ENCODE data around the gene NARS2. TPM values are rescaled to one million over a fixed set of nuclear protein-coding genes. Genes with fewer than 3 reads are reported as not detected.

NARS2 gene
- total RNA-seq, 1 donor from 2014 or later = 16.5 TPM

- Mint-ChIP-seq H3K27me3 (peaks cover 8% of the 10 kb centered on the region), H3K4me1 (no peaks in the 10 kb centered on the region), H3K9me3 (peaks cover 21% of the 10 kb centered on the region), H3K36me3 (ENCODE audit: low read depth) (peaks cover 5% of the 10 kb centered on the region), H3K4me3 (no peak overlapping the region), H3K27ac (no peak overlapping the region)
- intact Hi-C loops (cut with micrococcal nuclease) = no loop called here
- no peak for ATAC-seq (ENCODE audit: low read depth)
- no peak for DNase-seq
- CTCF ChIA-PET = no interaction called here
- TF ChIP-seq, protein P1, sequence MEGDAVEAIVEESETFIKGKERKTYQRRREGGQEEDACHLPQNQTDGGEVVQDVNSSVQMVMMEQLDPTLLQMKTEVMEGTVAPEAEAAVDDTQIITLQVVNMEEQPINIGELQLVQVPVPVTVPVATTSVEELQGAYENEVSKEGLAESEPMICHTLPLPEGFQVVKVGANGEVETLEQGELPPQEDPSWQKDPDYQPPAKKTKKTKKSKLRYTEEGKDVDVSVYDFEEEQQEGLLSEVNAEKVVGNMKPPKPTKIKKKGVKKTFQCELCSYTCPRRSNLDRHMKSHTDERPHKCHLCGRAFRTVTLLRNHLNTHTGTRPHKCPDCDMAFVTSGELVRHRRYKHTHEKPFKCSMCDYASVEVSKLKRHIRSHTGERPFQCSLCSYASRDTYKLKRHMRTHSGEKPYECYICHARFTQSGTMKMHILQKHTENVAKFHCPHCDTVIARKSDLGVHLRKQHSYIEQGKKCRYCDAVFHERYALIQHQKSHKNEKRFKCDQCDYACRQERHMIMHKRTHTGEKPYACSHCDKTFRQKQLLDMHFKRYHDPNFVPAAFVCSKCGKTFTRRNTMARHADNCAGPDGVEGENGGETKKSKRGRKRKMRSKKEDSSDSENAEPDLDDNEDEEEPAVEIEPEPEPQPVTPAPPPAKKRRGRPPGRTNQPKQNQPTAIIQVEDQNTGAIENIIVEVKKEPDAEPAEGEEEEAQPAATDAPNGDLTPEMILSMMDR (IDR thresholded peaks at IDR 0.05) = no peak
- POLR2A ChIA-PET = no interaction called here
Measured at GRCh38 chr11:78587446-78587845, 12.8 kb upstream of the NARS2 start.

DNA sequence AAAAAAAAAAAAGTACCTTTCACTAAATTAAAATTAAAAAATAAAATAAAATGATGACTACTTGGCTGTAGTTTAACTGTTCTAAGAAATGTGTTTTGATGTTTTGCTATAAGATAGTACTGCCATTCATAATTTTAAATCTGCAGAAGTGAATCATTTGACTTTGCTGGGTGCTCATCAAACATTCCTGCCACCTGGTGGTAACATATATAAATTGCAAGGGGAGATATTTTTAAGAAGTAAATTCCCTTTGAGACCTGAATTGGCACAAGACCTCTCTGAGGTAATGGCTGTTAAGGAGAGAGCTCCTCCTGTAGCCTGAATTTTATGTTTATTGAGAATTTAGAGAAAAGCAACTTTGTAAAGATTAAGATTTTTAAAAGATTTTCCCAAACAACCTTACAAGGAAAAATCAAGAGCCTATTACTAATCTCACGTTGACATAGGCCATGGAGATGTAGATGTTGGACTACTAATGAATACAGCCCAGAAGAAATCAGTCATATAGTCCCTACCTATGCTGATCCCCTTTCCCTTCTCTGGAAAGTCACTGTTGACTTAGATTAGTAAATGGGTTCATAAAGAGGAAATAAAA, 11.9 kb upstream of the NARS2 start:
- peaks cover 27% of the 10 kb centered on the region for H3K9me3 Mint-ChIP-seq
- H3K27me3 Mint-ChIP-seq = peaks cover 8% of the 10 kb centered on the region
- no peaks in the 10 kb centered on the region for H3K4me1 Mint-ChIP-seq
- intact Hi-C loops (cut with micrococcal nuclease) = no loop called here
- CTCF ChIA-PET = no interaction called here
- DNase-seq = no peak
- H3K36me3 Mint-ChIP-seq (ENCODE audit: low read depth) = peaks cover 5% of the 10 kb centered on the region
- H3K27ac Mint-ChIP-seq = no peak overlapping the region
- no peak for ATAC-seq (ENCODE audit: low read depth)
- POLR2A ChIA-PET = no interaction called here
- no peak overlapping the region for H3K4me3 Mint-ChIP-seq
- TF ChIP-seq, protein P1 (IDR thresholded peaks at IDR 0.05) = no peak

GRCh38 chr11:78583889-78584288, 9.2 kb upstream of the NARS2 start:
- Mint-ChIP-seq H3K4me3 (no peak overlapping the region), H3K9me3 (peaks cover 31% of the 10 kb centered on the region), H3K36me3 (ENCODE audit: low read depth) (peaks cover 5% of the 10 kb centered on the region), H3K27ac (no peak overlapping the region), H3K27me3 (peaks cover 8% of the 10 kb centered on the region), H3K4me1 (no peaks in the 10 kb centered on the region)
- intact Hi-C loops (cut with micrococcal nuclease) = loop anchor here (1.0 kb wide), 1 partner anchor 9 kb away; no protein-coding TSS in a partner anchor
- no peak for ATAC-seq (ENCODE audit: low read depth)
- TF ChIP-seq, protein P1 (IDR thresholded peaks at IDR 0.05) = no peak
- CTCF ChIA-PET = no interaction called here
- DNase-seq = no peak
- POLR2A ChIA-PET = no interaction called here

- peaks cover 7% of the 10 kb centered on the region for H3K36me3 Mint-ChIP-seq (ENCODE audit: low read depth)
- POLR2A ChIA-PET = no interaction called here
- no peaks in the 10 kb centered on the region for H3K27me3 Mint-ChIP-seq
- TF ChIP-seq, protein P1 (IDR thresholded peaks at IDR 0.05) = no peak
- H3K4me3 Mint-ChIP-seq = no peak overlapping the region
- DNase-seq = no peak
- intact Hi-C loops (cut with micrococcal nuclease) = loop anchor here (10.0 kb wide), 2 partner anchors 503 to 943 kb away; partner anchors contain the start of genes CLNS1A and NDUFC2
- no peak for ATAC-seq (ENCODE audit: low read depth)
- H3K4me1 Mint-ChIP-seq = peaks cover 30% of the 10 kb centered on the region
- H3K27ac Mint-ChIP-seq = no peak overlapping the region
- CTCF ChIA-PET = no interaction called here
- H3K9me3 Mint-ChIP-seq = peaks cover 11% of the 10 kb centered on the region
Measured at GRCh38 chr11:78577495-78577894, 2.8 kb upstream of the NARS2 start.

- H3K4me1 Mint-ChIP-seq = peaks cover 32% of the 10 kb centered on the region
- H3K36me3 Mint-ChIP-seq (ENCODE audit: low read depth) = peaks cover 9% of the 10 kb centered on the region
- H3K27me3 Mint-ChIP-seq = no peaks in the 10 kb centered on the region
- TF ChIP-seq, protein P1 (IDR thresholded peaks at IDR 0.05) = no peak
- intact Hi-C loops (cut with micrococcal nuclease) = loop anchor here (10.0 kb wide), 2 partner anchors 502 to 942 kb away; partner anchors contain the start of genes CLNS1A and NDUFC2
- H3K9me3 Mint-ChIP-seq = peaks cover 5% of the 10 kb centered on the region
- no peak overlapping the region for H3K27ac Mint-ChIP-seq
- no peak for DNase-seq
- ATAC-seq (ENCODE audit: low read depth) = no peak
- POLR2A ChIA-PET = no interaction called here
- no peak overlapping the region for H3K4me3 Mint-ChIP-seq
- CTCF ChIA-PET = no interaction called here
Measured at GRCh38 chr11:78576549-78577097, 2.0 kb upstream of the NARS2 start.

All from activated B cell treated with CpG ODN at 0.5 μM for 24 hours (primary cell).